ENCODE measurements around the gene ELK1.
A peak's percentile ranks its signal among the peaks of the same experiment; 100 is the strongest.

The ELK1 gene

DNA sequence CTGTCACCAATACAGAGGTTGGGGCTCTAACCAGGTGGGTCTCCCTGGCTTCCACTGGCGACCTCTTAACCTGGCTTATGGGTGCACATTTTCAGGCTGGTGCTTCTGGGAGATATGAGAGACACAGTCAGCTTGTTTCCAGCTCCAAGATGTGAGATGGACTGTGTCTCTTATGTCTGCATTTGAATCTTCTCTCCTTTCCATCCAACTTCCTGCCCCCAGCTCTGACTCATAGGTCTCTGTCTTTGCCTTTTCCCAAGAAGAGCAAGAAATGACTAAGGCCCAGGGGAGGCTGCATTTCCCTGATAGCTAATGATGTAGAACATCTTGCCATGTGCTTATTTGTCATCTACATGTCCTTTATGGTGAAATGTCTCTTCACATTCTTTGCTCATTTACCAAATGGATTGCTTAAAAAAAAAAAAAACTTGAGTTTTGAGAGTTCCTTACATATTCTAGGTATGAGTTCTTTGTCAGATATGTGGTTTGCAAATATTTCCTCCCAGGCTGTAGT is 11.8 kb upstream of the ELK1 start:
- peaks cover 5% of the 10 kb centered on the region for H3K36me3 ChIP-seq (ENCODE audit: insufficient read depth, low read length)
- H3K27ac ChIP-seq (ENCODE audit: low read depth, low read length): no peak overlapping the region
- peaks cover 6% of the 10 kb centered on the region; the same call in 1 of the 2 replicates for H3K4me1 ChIP-seq (ENCODE audit: insufficient read depth, low read length)
- H3K9ac ChIP-seq (ENCODE audit: low read depth, low read length): no peak overlapping the region
- no peaks in the 10 kb centered on the region for H3K9me3 ChIP-seq (ENCODE audit: insufficient read depth, low read depth, low read length)
- no peaks in the 10 kb centered on the region for H3K27me3 ChIP-seq (ENCODE audit: insufficient read depth, low read length)
- no peak overlapping the region for H3K4me3 ChIP-seq (ENCODE audit: low read length)
- WGBS: 89% methylated on average over 1 of the region's 1 CpG

DNA sequence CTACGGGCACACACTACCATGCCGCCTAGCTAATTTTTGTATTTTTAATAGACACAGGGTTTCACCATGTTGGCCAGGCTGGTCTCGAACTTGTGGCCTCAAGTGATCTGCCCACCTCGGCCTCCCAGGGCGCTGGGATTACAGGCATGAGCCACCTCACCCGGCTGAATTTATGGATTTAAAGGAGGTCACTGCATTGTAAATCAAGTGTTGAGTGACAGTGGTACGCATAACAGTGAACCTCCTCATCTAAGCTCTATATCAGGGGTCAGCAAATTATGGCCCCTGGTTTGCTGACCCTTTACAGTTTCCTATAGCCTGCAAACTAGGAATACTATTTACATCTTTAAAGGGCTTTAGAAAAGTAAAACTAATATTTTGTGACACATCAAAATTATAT is 11.2 kb upstream of the ELK1 start:
- Histone ChIP-seq H3K4me1 (ENCODE audit: insufficient read depth, low read length) (peaks cover 6% of the 10 kb centered on the region; the same call in 1 of the 2 replicates), H3K36me3 (ENCODE audit: insufficient read depth, low read length) (peaks cover 11% of the 10 kb centered on the region), H3K9ac (ENCODE audit: low read depth, low read length) (no peak overlapping the region), H3K27me3 (ENCODE audit: insufficient read depth, low read length) (no peaks in the 10 kb centered on the region), H3K27ac (ENCODE audit: low read depth, low read length) (no peak overlapping the region), H3K4me3 (ENCODE audit: low read length) (no peak overlapping the region), H3K9me3 (ENCODE audit: insufficient read depth, low read depth, low read length) (no peaks in the 10 kb centered on the region)
- WGBS: 91% methylated on average over 7 of the region's 7 CpGs

DNA sequence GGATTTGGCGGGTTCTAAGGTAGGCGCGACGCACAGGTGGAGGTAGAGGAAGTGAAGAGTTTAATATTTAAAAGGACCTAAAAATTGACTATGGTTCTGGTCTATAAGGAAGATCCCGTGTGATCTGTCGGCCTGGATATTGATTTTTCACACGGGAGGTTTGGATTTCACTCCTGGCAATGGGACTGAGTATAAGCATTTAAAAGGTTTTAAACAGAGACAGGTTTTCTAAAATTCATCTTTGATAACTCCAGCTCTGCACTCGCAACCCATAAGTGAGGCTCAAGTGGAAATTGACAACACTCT is 9.0 kb upstream of the ELK1 start:
- WGBS: 37% methylated on average over 8 of the region's 8 CpGs
- Histone ChIP-seq H3K4me3 (ENCODE audit: low read length) (peak overlapping the region; percentile 99), H3K9ac (ENCODE audit: low read depth, low read length) (no peak overlapping the region), H3K27ac (ENCODE audit: low read depth, low read length) (no peak overlapping the region), H3K4me1 (ENCODE audit: insufficient read depth, low read length) (peaks cover 6% of the 10 kb centered on the region; the same call in 1 of the 2 replicates), H3K9me3 (ENCODE audit: insufficient read depth, low read depth, low read length) (no peaks in the 10 kb centered on the region), H3K27me3 (ENCODE audit: insufficient read depth, low read length) (no peaks in the 10 kb centered on the region), H3K36me3 (ENCODE audit: insufficient read depth, low read length) (peaks cover 24% of the 10 kb centered on the region)

- WGBS: under 1% methylated on average over 48 of the region's 54 CpGs
- Histone ChIP-seq H3K27me3 (ENCODE audit: insufficient read depth, low read length) (no peaks in the 10 kb centered on the region), H3K4me1 (ENCODE audit: insufficient read depth, low read length) (peaks cover 6% of the 10 kb centered on the region; the same call in 1 of the 2 replicates), H3K27ac (ENCODE audit: low read depth, low read length) (peak within 1 kb of the TSS; percentile 100), H3K4me3 (ENCODE audit: low read length) (peak within 1 kb of the TSS; percentile 99), H3K9ac (ENCODE audit: low read depth, low read length) (peak within 1 kb of the TSS; percentile 98), H3K36me3 (ENCODE audit: insufficient read depth, low read length) (peaks cover 25% of the 10 kb centered on the region), H3K9me3 (ENCODE audit: insufficient read depth, low read depth, low read length) (no peaks in the 10 kb centered on the region)
These were observed 8.5 kb upstream of the ELK1 start, which contains the start of gene UXT for GRCh38 chrX:47658684-47659420. Gene UXT (minus strand): TSS chrX:47659180. CDS start chrX:47658927, 253 bp downstream.

DNA sequence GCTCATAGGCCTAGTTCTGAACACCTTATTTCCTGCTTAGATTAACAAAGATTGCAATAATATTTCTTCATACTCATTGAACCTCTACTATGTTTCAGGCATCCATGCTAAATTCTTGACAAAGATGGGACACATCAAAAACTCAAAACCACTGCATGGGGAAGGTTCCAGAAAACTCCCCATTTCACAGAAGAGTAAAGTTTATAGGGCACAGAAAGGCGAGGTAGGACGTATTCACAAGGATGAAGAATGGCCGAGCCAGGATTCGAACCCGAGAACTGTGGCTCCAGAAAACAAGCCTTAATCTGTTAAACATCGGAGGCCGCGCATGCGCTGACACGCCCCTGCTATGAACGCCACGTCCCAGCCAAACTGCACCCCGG is 7.9 kb upstream of the ELK1 start:
- Histone ChIP-seq H3K9me3 (ENCODE audit: insufficient read depth, low read depth, low read length) (no peaks in the 10 kb centered on the region), H3K27ac (ENCODE audit: low read depth, low read length) (peak overlapping the region; percentile 79), H3K4me3 (ENCODE audit: low read length) (peak overlapping the region; percentile 99), H3K9ac (ENCODE audit: low read depth, low read length) (peak overlapping the region; percentile 98), H3K27me3 (ENCODE audit: insufficient read depth, low read length) (no peaks in the 10 kb centered on the region), H3K4me1 (ENCODE audit: insufficient read depth, low read length) (peaks cover 6% of the 10 kb centered on the region; the same call in 1 of the 2 replicates), H3K36me3 (ENCODE audit: insufficient read depth, low read length) (peaks cover 31% of the 10 kb centered on the region)
- 4% methylated on average over 13 of the region's 13 CpGs for WGBS

GRCh38 chrX:47651043-47651905 is 911 bp upstream of the ELK1 start:
- peaks cover 29% of the 10 kb centered on the region for H3K36me3 ChIP-seq (ENCODE audit: insufficient read depth, low read length)
- H3K9me3 ChIP-seq (ENCODE audit: insufficient read depth, low read depth, low read length): no peaks in the 10 kb centered on the region
- peak overlapping the region; percentile 64 for H3K4me3 ChIP-seq (ENCODE audit: low read length)
- H3K4me1 ChIP-seq (ENCODE audit: insufficient read depth, low read length): no peaks in the 10 kb centered on the region
- peak overlapping the region; percentile 69; the same call in 1 of the 2 replicates for H3K27ac ChIP-seq (ENCODE audit: low read depth, low read length)
- peak overlapping the region; percentile 50 for H3K9ac ChIP-seq (ENCODE audit: low read depth, low read length)
- 16% methylated on average over 19 of the region's 19 CpGs for WGBS
- no peaks in the 10 kb centered on the region for H3K27me3 ChIP-seq (ENCODE audit: insufficient read depth, low read length)

DNA sequence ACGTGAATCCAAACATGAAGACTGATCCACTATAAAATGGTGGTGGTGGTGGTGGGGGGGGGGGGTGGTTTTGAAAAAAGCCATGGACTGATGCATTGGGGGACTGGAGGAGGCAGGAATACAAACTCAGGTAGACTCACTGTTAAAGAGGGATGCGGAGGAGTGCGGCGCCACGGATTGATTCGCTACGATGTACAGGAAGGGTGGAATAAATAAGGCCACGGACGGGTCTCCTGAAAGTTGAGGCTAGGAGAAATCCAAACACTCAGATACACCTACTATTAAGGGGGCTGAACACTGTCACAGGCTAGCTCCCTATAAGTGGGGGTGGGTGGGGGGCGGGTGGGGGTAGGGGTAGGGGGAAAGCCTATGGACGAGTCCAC is 591 bp downstream of the ELK1 start:
- Histone ChIP-seq H3K36me3 (ENCODE audit: insufficient read depth, low read length) (peaks cover 19% of the 10 kb centered on the region), H3K27ac (ENCODE audit: low read depth, low read length) (no peak overlapping the region), H3K4me3 (ENCODE audit: low read length) (peak overlapping the region; percentile 74), H3K4me1 (ENCODE audit: insufficient read depth, low read length) (no peaks in the 10 kb centered on the region), H3K9ac (ENCODE audit: low read depth, low read length) (peak overlapping the region; percentile 84; the same call in 1 of the 2 replicates), H3K27me3 (ENCODE audit: insufficient read depth, low read length) (no peaks in the 10 kb centered on the region), H3K9me3 (ENCODE audit: insufficient read depth, low read depth, low read length) (no peaks in the 10 kb centered on the region)
- 2% methylated on average over 5 of the region's 11 CpGs for whole genome bisulfite sequencing

DNA sequence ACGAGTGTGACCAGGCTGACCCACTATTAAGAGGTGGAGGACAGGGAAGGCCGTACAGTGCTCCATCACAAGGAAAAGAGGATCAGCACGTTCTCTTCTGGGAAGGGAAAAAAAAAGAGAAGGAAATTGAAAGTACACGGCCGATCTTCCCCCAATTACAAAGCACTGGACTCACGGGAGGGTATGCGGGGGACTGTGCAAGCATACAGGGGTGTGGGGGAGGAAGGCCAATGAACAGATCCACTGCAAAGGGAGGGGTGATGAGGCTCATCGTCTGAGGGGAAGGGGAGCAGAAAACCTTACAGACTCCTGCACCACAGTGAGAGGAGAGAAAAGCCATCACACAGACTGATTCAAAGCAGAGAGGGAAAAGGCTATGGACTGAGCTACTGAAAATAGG is 1.1 kb downstream of the ELK1 start:
- no peak overlapping the region for H3K27ac ChIP-seq (ENCODE audit: low read depth, low read length)
- no peak overlapping the region for H3K9ac ChIP-seq (ENCODE audit: low read depth, low read length)

GRCh38 chrX:47648376-47648775 is 2.0 kb downstream of the ELK1 start:
- Histone ChIP-seq H3K9me3 (ENCODE audit: insufficient read depth, low read depth, low read length) (no peaks in the 10 kb centered on the region), H3K4me3 (ENCODE audit: low read length) (no peak overlapping the region), H3K9ac (ENCODE audit: low read depth, low read length) (no peak overlapping the region), H3K27ac (ENCODE audit: low read depth, low read length) (no peak overlapping the region), H3K4me1 (ENCODE audit: insufficient read depth, low read length) (no peaks in the 10 kb centered on the region), H3K36me3 (ENCODE audit: insufficient read depth, low read length) (peaks cover 15% of the 10 kb centered on the region), H3K27me3 (ENCODE audit: insufficient read depth, low read length) (no peaks in the 10 kb centered on the region)
- WGBS: 100% methylated on average over 1 of the region's 2 CpGs

More for the DNA sequence above, 1.1 kb downstream of the ELK1 start:
- 74% methylated on average over 7 of the region's 8 CpGs for WGBS
- Histone ChIP-seq H3K4me1 (ENCODE audit: insufficient read depth, low read length) (no peaks in the 10 kb centered on the region), H3K27me3 (ENCODE audit: insufficient read depth, low read length) (no peaks in the 10 kb centered on the region), H3K4me3 (ENCODE audit: low read length) (peak overlapping the region; percentile 74), H3K36me3 (ENCODE audit: insufficient read depth, low read length) (peaks cover 19% of the 10 kb centered on the region), H3K9me3 (ENCODE audit: insufficient read depth, low read depth, low read length) (no peaks in the 10 kb centered on the region)

- no peaks in the 10 kb centered on the region for H3K9me3 ChIP-seq (ENCODE audit: insufficient read depth, low read depth, low read length)
- no peaks in the 10 kb centered on the region for H3K4me1 ChIP-seq (ENCODE audit: insufficient read depth, low read length)
- no peak overlapping the region for H3K27ac ChIP-seq (ENCODE audit: low read depth, low read length)
- no peak overlapping the region for H3K4me3 ChIP-seq (ENCODE audit: low read length)
- WGBS: 89% methylated on average over 6 of the region's 6 CpGs
- peaks cover 13% of the 10 kb centered on the region; the same call in 1 of the 2 replicates for H3K36me3 ChIP-seq (ENCODE audit: insufficient read depth, low read length)
- no peak overlapping the region for H3K9ac ChIP-seq (ENCODE audit: low read depth, low read length)
- H3K27me3 ChIP-seq (ENCODE audit: insufficient read depth, low read length): no peaks in the 10 kb centered on the region
These were observed 3.7 kb downstream of the ELK1 start for GRCh38 chrX:47646636-47647035.

GRCh38 chrX:47645530-47645929 is 4.8 kb downstream of the ELK1 start:
- H3K36me3 ChIP-seq (ENCODE audit: insufficient read depth, low read length): peaks cover 24% of the 10 kb centered on the region
- WGBS: 86% methylated on average over 10 of the region's 10 CpGs
- H3K9me3 ChIP-seq (ENCODE audit: insufficient read depth, low read depth, low read length): no peaks in the 10 kb centered on the region
- no peak overlapping the region for H3K27ac ChIP-seq (ENCODE audit: low read depth, low read length)
- no peak overlapping the region for H3K9ac ChIP-seq (ENCODE audit: low read depth, low read length)
- no peaks in the 10 kb centered on the region for H3K27me3 ChIP-seq (ENCODE audit: insufficient read depth, low read length)
- H3K4me1 ChIP-seq (ENCODE audit: insufficient read depth, low read length): no peaks in the 10 kb centered on the region
- H3K4me3 ChIP-seq (ENCODE audit: low read length): no peak overlapping the region
